GM21367 (cell line): ENCODE results near the gene TTC22.

Experiments used
- ATAC-seq: cut with Tn5 transposase; IDR thresholded peaks from one replicate; pipeline ENCODE4 v1.9.1; 2021; ENCODE audit not compliant: unreplicated experiment

Gene TTC22

GRCh38 chr1:54809496-54810074 is 8.5 kb upstream of the TTC22 start:
- ATAC-seq, result no peak

GRCh38 chr1:54808443-54809207 is 7.5 kb upstream of the TTC22 start:
- no peak for ATAC-seq

- ATAC-seq, result no peak
These were observed 6.6 kb upstream of the TTC22 start for GRCh38 chr1:54807756-54808155.

GRCh38 chr1:54806931-54807611 is 5.9 kb upstream of the TTC22 start:
- no peak for ATAC-seq

- no peak for ATAC-seq
These were observed 4.9 kb upstream of the TTC22 start for GRCh38 chr1:54805981-54806381.

GRCh38 chr1:54805466-54805865 is 4.3 kb upstream of the TTC22 start:
- ATAC-seq, result no peak

GRCh38 chr1:54804471-54805132 is 3.5 kb upstream of the TTC22 start:
- ATAC-seq, result no peak

- no peak for ATAC-seq
These were observed 2.8 kb upstream of the TTC22 start for GRCh38 chr1:54803761-54804470.

GRCh38 chr1:54800041-54800898 is 853 bp downstream of the TTC22 start:
- ATAC-seq, result no peak

GRCh38 chr1:54798769-54799641 is 2.1 kb downstream of the TTC22 start:
- ATAC-seq, result no peak

GRCh38 chr1:54798206-54798605 is 2.9 kb downstream of the TTC22 start:
- no peak for ATAC-seq

- no peak for ATAC-seq
These were observed 4.2 kb downstream of the TTC22 start for GRCh38 chr1:54796902-54797301.

- no peak for ATAC-seq
These were observed 5.2 kb downstream of the TTC22 start for GRCh38 chr1:54795841-54796468.

- ATAC-seq, result no peak
These were observed 5.8 kb downstream of the TTC22 start for GRCh38 chr1:54795356-54795665.

- no peak for ATAC-seq
These were observed 6.4 kb downstream of the TTC22 start for GRCh38 chr1:54794451-54795355.

GRCh38 chr1:54792686-54793282 is 8.3 kb downstream of the TTC22 start:
- no peak for ATAC-seq

- no peak for ATAC-seq
These were observed 9.1 kb downstream of the TTC22 start for GRCh38 chr1:54791880-54792522.
